Measurements from ENCODE around the gene CXCR5.
"Not testable (repeated sequence)": the region's sequence is repeated elsewhere in the genome, so short reads cannot be mapped to it uniquely, and the experiment has no call there.

CXCR5 gene

GRCh38 chr11:118838905-118839553 lies 44.7 kb upstream of the CXCR5 start:
- CTCF ChIA-PET = interaction anchor here (0.9 kb wide), 1 partner anchor 117 kb away, joined by 3 read pairs; the partner anchor contains the start of gene UPK2
- Histone ChIP-seq H3K36me3 (ENCODE audit: control insufficient read depth in 2 of 2, insufficient read depth in 1 of 2, low read length in 2 of 2) (no peaks in the 10 kb centered on the region), H3K9me3 (ENCODE audit: control insufficient read depth, insufficient read depth, low read depth, low read length) (no peaks in the 10 kb centered on the region), H3K4me3 (ENCODE audit: low read depth, low read length) (no peak overlapping the region), H3K27ac (ENCODE audit: extremely low read depth, low read depth, low read length) (no peak overlapping the region), H3K4me1 (ENCODE audit: control insufficient read depth, insufficient read depth, low read length) (no peaks in the 10 kb centered on the region)
- POLR2A ChIA-PET = interaction anchor here (1.5 kb wide), 1 partner anchor 48 kb away, joined by 3 read pairs; the partner anchor contains the start of gene DDX6
- TF ChIP-seq PRDM1 (tag by site-specific recombination; IDR thresholded peaks at IDR 0.05) = peak; percentile 34; the same call in 1 of the 2 replicates
- TF ChIP-seq, protein P1, sequence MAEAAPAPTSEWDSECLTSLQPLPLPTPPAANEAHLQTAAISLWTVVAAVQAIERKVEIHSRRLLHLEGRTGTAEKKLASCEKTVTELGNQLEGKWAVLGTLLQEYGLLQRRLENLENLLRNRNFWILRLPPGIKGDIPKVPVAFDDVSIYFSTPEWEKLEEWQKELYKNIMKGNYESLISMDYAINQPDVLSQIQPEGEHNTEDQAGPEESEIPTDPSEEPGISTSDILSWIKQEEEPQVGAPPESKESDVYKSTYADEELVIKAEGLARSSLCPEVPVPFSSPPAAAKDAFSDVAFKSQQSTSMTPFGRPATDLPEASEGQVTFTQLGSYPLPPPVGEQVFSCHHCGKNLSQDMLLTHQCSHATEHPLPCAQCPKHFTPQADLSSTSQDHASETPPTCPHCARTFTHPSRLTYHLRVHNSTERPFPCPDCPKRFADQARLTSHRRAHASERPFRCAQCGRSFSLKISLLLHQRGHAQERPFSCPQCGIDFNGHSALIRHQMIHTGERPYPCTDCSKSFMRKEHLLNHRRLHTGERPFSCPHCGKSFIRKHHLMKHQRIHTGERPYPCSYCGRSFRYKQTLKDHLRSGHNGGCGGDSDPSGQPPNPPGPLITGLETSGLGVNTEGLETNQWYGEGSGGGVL (tag by site-specific recombination; IDR thresholded peaks at IDR 0.05) = no peak

DNA sequence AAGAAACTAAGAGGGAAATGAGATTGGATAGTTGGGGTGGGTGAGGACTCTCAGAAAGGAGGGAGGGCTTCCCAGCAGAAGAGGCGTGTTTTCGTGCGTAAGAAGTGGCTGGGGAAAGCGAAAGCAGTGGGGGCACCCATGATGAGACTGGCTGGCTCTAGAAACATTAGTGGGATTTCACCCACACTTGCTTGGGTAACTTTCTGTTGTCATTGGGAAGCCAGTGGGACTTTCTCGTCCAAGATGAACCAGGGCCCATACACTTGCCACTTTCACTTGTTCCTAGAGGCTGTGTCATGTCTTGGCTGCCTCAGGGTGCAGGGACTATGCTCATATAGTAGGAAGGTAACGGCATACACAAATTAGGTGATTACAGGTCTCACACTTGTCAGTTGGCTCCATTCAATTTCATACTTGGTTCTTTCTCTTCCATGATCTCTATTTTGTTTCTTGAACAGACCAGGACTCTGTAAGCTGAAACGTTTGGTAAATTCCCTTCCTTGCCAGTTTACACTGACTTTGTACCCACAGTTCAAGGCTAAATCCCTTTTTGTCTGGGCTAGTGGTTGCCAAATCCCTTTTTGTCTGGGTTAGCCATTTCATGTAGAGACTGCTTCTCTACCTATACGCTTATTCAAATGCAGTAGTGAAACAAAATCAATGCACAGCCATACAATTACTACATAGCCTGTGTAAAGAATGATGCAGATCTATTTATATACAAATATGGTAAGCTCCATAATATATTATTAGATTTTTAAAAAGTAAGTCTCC lies 42.0 kb upstream of the CXCR5 start:
- no peaks in the 10 kb centered on the region for H3K9me3 ChIP-seq (ENCODE audit: control insufficient read depth, insufficient read depth, low read depth, low read length)
- ChIA-PET CTCF (no interaction called here), POLR2A (no interaction called here)
- H3K27ac ChIP-seq (ENCODE audit: extremely low read depth, low read depth, low read length) = no peak overlapping the region
- H3K4me3 ChIP-seq (ENCODE audit: low read depth, low read length) = no peak overlapping the region
- TF ChIP-seq ZNF416 (tag by site-specific recombination; IDR thresholded peaks at IDR 0.05) (no peak), PRDM1 (tag by site-specific recombination; IDR thresholded peaks at IDR 0.05) (peak; percentile 52)
- H3K4me1 ChIP-seq (ENCODE audit: control insufficient read depth, insufficient read depth, low read length) = no peaks in the 10 kb centered on the region
- H3K36me3 ChIP-seq (ENCODE audit: control insufficient read depth in 2 of 2, insufficient read depth in 1 of 2, low read length in 2 of 2) = no peaks in the 10 kb centered on the region

DNA sequence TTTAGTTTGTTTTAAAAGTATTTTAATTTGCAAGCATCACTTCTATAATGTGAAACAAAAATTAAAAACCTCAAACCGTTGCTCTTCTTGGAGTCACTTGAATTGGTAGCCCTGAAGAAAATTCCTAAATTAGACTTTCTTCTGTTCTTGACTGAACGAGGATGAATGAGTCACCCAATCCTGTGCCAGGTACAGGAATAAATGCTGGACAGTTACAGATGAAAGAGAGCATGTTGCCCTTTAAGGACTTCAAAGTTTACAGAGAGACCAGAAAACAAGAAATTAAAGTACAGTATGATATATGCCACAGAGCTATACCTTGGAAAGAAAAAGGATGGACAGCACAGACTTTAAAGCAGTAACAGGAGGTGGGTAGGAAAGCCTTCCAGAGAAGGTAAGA lies 41.3 kb upstream of the CXCR5 start:
- TF ChIP-seq ZNF354C (tag by site-specific recombination; IDR thresholded peaks at IDR 0.05; ENCODE audit: borderline replicate concordance, low read depth) (no peak), ZNF214 (tag by site-specific recombination; IDR thresholded peaks at IDR 0.05; ENCODE audit: borderline replicate concordance) (no peak), REST (tag by site-specific recombination; IDR thresholded peaks at IDR 0.05) (peak; percentile 58), ZNF114 (tag by site-specific recombination; IDR thresholded peaks at IDR 0.05) (no peak), ZNF23 (tag by site-specific recombination; IDR thresholded peaks at IDR 0.05; ENCODE audit: borderline replicate concordance) (no peak), KLF10 (tag by site-specific recombination; IDR thresholded peaks at IDR 0.05) (no peak)
- no peaks in the 10 kb centered on the region for H3K4me1 ChIP-seq (ENCODE audit: control insufficient read depth, insufficient read depth, low read length)
- no peaks in the 10 kb centered on the region for H3K9me3 ChIP-seq (ENCODE audit: control insufficient read depth, insufficient read depth, low read depth, low read length)
- no peaks in the 10 kb centered on the region for H3K36me3 ChIP-seq (ENCODE audit: control insufficient read depth in 2 of 2, insufficient read depth in 1 of 2, low read length in 2 of 2)
- H3K4me3 ChIP-seq (ENCODE audit: low read depth, low read length) = no peak overlapping the region
- ChIA-PET CTCF (interaction anchor here (0.6 kb wide), 1 partner anchor 114 kb away, joined by 3 read pairs; no protein-coding TSS in a partner anchor), POLR2A (no interaction called here)
- no peak overlapping the region for H3K27ac ChIP-seq (ENCODE audit: extremely low read depth, low read depth, low read length)

GRCh38 chr11:118842843-118843242 lies 40.8 kb upstream of the CXCR5 start:
- POLR2A ChIA-PET; H3K36me3 ChIP-seq (ENCODE audit: control insufficient read depth in 2 of 2, insufficient read depth in 1 of 2, low read length in 2 of 2); H3K9me3 ChIP-seq (ENCODE audit: control insufficient read depth, insufficient read depth, low read depth, low read length); H3K4me3 ChIP-seq (ENCODE audit: low read depth, low read length); H3K4me1 ChIP-seq (ENCODE audit: control insufficient read depth, insufficient read depth, low read length); H3K27ac ChIP-seq (ENCODE audit: extremely low read depth, low read depth, low read length): not testable (repeated sequence)
- CTCF ChIA-PET = interaction anchor here (0.6 kb wide), 1 partner anchor 114 kb away, joined by 3 read pairs; no protein-coding TSS in a partner anchor
